ENCODE measurements around the gene SBF2. TPM values are rescaled to one million over a fixed set of nuclear protein-coding genes. Genes with fewer than 3 reads are reported as not detected.

The SBF2 gene
- total and polyA plus RNA-seq, 2 of the 13 experiments (the other 11 are each of a cell fraction or from before 2014, with no cell fraction given): 24.0 to 45.8 TPM

GRCh38 chr11:10076458-10077141 is 217.4 kb downstream of the SBF2 start (continued):
- TF ChIP-seq ZNF790 (CRISPR knock-in tag; IDR thresholded peaks at IDR 0.05; ENCODE audit: borderline replicate concordance) (no peak), U2AF2 (IDR thresholded peaks at IDR 0.05; ENCODE audit: low read depth, low read length) (no peak), HNRNPUL1 (IDR thresholded peaks at IDR 0.05; ENCODE audit: low read depth, low read length) (no peak), NR2F1 (CRISPR knock-in tag; IDR thresholded peaks at IDR 0.05) (peak in 1 of 2 experiments; percentile 13; a peak in 1 of 4 replicates), HOXA5 (CRISPR knock-in tag; IDR thresholded peaks at IDR 0.05) (no peak), ZNF788 (CRISPR knock-in tag; IDR thresholded peaks at IDR 0.05; ENCODE audit: borderline replicate concordance) (peak; percentile 38; the same call in 1 of the 2 replicates)

DNA sequence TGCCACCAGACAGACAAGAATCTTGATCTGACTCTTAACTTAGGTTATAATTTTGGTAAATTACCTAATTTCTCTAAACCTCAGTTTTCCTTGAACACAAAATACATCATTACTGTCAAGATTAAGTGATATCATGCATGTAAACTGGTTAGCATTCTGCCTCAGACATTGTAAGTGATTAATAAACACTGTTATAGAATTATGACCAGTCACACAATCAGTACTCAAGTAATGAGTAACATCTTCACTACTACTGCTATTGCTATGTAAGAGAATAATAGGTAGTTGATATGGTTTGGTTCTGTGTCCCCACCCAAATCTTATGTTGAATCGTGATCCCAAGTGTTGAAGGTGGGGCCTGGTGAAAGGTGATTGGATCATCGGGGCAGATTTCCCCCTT is 218.9 kb downstream of the SBF2 start:
- peaks cover 4% of the 10 kb centered on the region; the same call in 1 of the 2 replicates for H4K20me1 ChIP-seq (ENCODE audit: insufficient read depth, low read length)
- TF ChIP-seq ZKSCAN5 (CRISPR knock-in tag; IDR thresholded peaks at IDR 0.05): no peak
- TF ChIP-seq TRIM24 (CRISPR knock-in tag; IDR thresholded peaks at IDR 0.05): no peak
- no peak for TF ChIP-seq PRDM15 (CRISPR knock-in tag; IDR thresholded peaks at IDR 0.05)
- TF ChIP-seq ZNF441 (CRISPR knock-in tag; IDR thresholded peaks at IDR 0.05; ENCODE audit: borderline replicate concordance): no peak
- no peak for TF ChIP-seq XBP1 (CRISPR knock-in tag; IDR thresholded peaks at IDR 0.05)
- no peaks in the 10 kb centered on the region for H3K79me2 ChIP-seq (ENCODE audit: insufficient read depth, low read length)
- BruUV-seq (replicated peaks): no TSS peak
- intact Hi-C loops (cut with micrococcal nuclease; ENCODE audit: unreplicated experiment): loop anchor here (5.0 kb wide), 1 partner anchor 213 kb away; no protein-coding TSS in a partner anchor
- no peaks in the 10 kb centered on the region for H3K27me3 ChIP-seq (ENCODE audit: control insufficient read depth in 1 of 2, insufficient read depth in 2 of 2, low read length in 2 of 2)
- in situ Hi-C loops (cut with HindIII; ENCODE audit: extremely low pct_ligation_motif_present, low pct_unique_long_range_greater_than_20kb): no loop called here
- CTCF ChIA-PET (ENCODE audit: low intra/inter-chr PET ratio, low total read pairs): no interaction called here
- no peak overlapping the region for H3K9ac ChIP-seq (ENCODE audit: insufficient read depth, low read depth, low read length)
- FAIRE-seq (no peak), ATAC-seq (no peak), DNase-seq (ENCODE audit: low spot score) (no peak)
- peaks cover 14% of the 10 kb centered on the region for H3K9me3 ChIP-seq (ENCODE audit: low read length)
- no peak overlapping the region for H3K4me2 ChIP-seq (ENCODE audit: low read depth, low read length)
- 100% methylated on average over 2 of the region's 2 CpGs for WGBS (ENCODE audit: low lambda C conversion rate)
- H2AFZ ChIP-seq (ENCODE audit: low read length): no peak overlapping the region
- H3K4me3 ChIP-seq (replicated peaks in 1 of 3; ENCODE audit: insufficient read depth in 1 of 3, low read depth in 2 of 3, low read length in 3 of 3): no peak overlapping the region
- no peaks in the 10 kb centered on the region for H3K4me1 ChIP-seq (ENCODE audit: insufficient read depth, low read length)
- no peak overlapping the region for H3K27ac ChIP-seq (ENCODE audit: extremely low read length, insufficient read depth, low read length)
- POLR2A ChIA-PET: no interaction called here
- no peaks in the 10 kb centered on the region for H3K36me3 ChIP-seq (replicated peaks in 1 of 2; ENCODE audit: control insufficient read depth in 1 of 2, insufficient read depth in 2 of 2, low read length in 2 of 2)
